ENCODE data around the gene MYO1F.

MYO1F gene

DNA sequence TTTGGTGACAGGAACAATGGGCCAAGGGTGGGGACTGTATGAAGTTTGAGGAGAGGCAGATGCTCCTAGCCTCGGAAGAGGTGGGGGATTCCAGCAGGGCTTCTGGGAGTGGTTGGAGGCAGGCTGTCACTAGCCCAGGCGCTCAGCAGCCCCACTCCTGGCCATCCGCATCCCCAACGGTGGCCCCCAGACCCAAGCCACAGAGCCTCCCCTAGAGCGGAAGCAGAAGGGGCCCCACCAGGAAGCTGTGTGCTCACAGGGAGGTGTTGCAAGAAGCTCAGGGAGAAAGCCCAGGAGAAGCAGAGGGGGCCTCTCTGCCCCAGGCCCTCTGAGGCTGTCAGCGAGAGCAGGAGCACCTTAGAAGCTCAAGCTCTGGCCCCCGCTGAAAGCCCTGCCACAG lies 83.1 kb downstream of the MYO1F start:
- no peak for FAIRE-seq
- no peak for DNase-seq (ENCODE audit: low spot score)

DNA sequence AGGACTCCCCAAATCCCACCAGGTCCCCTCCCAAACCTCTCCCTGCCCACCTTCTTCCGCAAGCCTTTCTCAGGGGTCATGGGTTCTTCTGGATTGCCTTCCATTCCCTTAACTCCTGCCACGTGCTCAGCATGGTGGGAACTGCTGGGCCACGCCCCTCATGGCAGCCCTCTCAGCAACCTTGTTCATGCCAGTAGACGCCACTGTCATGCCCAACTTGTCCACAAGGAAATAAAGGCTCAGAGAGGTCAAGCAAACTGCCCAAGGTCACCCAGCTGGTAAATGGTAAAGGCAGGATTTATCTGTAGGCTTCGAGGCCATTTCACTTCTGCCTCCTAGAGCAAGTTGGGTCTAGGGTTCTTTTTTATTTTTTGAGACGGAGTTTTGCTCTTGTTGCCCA lies 85.7 kb downstream of the MYO1F start:
- FAIRE-seq (no peak), DNase-seq (ENCODE audit: low spot score) (no peak)

DNA sequence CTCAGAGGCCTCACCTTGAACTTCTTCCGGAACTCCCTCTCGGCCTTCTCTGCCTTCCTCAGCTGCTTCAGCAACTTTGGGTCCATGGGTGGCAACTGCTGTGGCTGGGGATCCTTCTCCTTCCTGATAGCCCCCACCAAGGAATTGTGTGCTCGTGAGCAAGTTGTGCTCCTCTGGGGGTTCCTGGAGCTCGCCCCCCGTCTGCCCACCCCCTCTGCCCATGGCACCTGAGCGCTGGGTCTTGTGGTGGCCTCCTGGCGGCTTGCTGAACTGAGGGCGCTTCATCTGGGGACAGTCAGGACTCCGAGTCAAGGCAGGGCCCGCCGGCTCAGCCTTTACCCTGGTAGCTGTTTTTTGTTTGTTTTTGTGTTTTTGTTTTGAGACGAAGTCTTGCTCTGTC lies 86.4 kb downstream of the MYO1F start:
- FAIRE-seq (no peak), DNase-seq (ENCODE audit: low spot score) (no peak)

DNA sequence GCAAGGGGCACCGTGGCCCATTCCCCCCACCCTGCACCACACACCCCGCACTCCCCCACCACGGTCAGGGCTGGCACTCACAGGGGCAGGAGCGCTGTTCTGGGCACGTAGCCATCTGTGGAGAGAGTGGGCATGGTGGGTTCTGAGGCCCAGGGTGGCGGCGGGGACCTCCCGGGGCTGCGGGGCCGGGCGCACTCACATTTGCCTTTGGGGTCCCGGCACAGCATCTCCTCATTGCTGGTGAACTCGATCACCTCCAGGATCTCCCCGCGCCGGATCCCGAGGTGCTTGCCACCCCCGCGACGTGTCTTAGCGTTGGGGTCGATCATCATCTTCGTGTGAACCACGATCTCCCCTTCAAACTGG lies 86.9 kb downstream of the MYO1F start:
- FAIRE-seq (no peak), DNase-seq (ENCODE audit: low spot score) (no peak)

DNA sequence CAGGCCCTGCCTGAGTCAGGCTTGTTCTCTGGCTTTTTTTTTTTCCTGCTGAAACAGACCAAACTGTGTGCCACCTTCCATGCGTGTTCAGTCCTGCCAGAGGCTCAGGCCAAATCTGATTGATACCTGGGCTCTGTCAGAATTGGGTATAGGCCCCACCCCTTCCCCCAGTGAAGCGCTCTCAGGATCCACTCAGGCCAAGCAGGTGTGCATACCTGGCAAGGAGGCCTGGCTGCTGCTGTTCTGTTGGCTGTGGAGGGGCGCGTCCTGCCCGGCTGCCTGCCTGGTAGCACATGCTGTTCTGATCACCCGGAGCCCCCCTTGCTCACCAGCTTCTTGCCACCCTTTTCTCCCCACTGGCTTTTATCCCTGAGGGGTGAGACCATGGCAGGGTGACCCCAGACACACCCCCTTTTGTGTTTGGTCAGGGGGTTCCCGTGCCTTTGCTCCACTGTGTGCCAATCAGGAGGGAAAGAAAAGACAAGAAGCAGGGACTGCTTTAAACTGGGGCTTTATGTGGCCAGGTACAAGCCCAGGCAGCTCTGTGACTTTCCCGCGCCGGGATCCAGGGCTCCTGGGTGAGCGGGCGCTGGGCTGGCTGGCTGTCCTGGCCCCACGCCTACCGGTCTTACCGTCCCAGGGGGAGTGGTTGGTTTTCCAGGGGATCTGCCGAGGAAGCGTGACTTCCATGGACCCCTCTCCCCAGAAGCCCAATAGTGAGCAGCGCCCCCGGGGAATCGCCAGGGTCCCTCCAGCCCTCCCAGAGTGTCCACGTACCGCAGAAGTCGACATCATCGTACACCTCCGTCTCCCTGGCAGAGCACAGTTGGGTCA lies 87.5 kb downstream of the MYO1F start:
- DNase-seq (ENCODE audit: low spot score) (no peak), FAIRE-seq (no peak)

DNA sequence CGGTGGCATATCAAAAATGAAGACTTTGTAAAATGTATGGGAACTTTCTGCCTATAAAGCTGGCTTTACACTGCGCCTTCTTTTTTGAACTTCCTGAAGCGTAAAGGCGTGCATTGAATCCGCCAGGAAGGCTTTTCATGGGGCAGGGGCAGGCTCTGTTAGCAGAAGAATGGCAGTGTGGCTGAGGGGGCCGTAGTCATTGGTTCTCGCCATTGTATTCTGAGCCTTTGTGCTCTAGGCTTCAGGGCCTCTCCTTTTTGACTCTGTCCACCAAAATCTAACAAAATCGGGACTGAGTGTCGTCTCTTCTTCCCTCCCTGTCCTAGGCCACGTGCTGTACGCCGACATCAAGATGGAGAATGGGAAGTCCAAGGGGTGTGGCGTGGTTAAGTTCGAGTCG lies 88.9 kb downstream of the MYO1F start:
- no peak for FAIRE-seq
- DNase-seq (ENCODE audit: low spot score): no peak

DNA sequence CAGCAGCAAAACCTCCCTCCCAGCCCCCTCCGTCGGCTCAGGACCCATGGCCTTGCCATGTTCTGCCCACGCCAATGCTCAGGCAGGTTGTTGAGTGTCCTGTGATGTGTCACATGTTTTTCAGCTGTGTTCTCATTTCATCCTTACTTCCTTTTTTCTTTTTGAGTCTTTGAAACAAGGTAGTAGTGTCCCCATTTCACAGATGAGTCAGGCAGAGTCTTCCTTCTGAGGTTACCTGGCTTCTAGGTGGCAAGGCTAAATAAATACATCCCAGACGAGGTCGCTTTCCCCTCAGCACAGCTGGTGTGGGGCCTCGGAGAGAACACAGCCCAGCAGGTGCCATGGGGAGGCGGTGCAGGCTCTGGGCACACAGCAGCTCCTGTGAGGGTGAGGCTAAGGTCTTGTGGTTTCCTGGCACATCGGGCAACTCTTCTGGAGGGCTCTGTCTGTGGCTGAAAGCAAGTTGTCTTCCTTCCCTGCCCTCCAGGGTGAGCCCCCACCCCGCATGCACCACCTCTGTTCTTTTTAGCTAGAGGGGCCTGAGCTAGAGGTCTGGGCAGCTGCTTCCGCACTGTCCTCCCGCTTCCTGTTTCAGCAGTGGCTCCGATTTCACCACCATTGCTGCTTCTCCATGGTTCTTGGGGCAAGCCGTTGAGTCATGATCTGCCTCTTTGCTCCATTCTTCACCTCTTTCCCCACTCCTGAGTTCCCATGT lies 89.9 kb downstream of the MYO1F start:
- DNase-seq (ENCODE audit: low spot score): no peak
- no peak for FAIRE-seq

DNA sequence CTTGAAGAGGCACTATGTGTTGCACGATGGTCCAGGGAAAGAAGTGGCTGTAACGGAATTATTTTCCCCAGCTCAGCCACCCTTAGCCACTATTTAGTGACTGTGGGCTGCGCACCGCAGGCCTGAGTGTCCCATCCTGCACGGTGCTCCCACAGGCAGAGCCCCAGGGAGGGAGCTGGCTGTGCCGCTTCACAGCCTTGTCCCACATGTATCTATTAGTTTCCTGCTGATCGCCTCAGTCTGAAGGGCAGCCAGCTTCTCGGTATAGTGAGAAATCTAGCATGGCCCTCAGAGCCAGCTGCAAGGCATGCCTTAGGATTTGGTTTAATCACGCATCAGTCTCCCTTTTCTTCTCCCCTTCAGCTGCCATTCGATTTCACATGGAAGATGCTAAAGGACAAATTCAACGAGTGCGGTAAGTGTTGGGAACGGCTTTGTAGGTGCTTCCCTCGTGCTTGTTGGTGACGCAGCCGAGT lies 90.5 kb downstream of the MYO1F start:
- FAIRE-seq: no peak
- DNase-seq (ENCODE audit: low spot score): no peak

DNA sequence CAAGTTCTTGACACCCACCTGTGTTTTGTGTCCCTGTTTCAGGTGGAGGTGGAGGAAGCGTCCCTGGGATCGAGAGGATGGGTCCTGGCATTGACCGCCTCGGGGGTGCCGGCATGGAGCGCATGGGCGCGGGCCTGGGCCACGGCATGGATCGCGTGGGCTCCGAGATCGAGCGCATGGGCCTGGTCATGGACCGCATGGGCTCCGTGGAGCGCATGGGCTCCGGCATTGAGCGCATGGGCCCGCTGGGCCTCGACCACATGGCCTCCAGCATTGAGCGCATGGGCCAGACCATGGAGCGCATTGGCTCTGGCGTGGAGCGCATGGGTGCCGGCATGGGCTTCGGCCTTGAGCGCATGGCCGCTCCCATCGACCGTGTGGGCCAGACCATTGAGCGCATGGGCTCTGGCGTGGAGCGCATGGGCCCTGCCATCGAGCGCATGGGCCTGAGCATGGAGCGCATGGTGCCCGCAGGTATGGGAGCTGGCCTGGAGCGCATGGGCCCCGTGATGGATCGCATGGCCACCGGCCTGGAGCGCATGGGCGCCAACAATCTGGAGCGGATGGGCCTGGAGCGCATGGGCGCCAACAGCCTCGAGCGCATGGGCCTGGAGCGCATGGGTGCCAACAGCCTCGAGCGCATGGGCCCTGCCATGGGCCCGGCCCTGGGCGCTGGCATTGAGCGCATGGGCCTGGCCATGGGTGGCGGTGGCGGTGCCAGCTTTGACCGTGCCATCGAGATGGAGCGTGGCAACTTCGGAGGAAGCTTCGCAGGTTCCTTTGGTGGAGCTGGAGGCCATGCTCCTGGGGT lies 91.5 kb downstream of the MYO1F start:
- no peak for FAIRE-seq
- DNase-seq (ENCODE audit: low spot score): no peak

DNA sequence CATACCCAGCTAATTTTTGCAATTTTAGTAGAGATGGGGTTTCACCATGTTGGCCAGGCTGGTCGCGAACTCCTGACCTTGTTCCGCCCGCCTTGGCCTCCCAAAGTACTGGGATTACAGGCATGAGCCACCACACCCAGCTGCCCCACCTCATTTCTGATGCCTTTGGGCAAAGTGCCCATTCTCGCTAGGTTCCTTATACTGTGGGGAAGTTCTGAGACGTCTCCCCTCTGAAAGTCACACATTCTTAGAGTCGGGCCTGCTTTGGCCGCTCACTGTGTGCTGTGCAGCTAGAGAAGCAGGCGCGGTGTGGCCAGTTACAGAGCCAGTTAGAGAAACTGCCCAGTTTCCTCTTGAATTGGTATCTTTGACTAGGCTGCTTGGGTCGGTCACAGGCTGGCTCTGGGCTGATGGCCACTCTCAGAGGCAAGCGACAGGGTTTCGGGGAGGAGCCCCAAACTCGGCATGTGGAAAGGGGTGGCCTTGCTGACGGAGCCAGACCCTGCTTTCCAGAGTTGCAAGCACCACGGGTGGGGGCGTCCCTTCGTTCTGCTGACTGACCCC lies 92.8 kb downstream of the MYO1F start:
- FAIRE-seq (no peak), DNase-seq (ENCODE audit: low spot score) (no peak)

DNA sequence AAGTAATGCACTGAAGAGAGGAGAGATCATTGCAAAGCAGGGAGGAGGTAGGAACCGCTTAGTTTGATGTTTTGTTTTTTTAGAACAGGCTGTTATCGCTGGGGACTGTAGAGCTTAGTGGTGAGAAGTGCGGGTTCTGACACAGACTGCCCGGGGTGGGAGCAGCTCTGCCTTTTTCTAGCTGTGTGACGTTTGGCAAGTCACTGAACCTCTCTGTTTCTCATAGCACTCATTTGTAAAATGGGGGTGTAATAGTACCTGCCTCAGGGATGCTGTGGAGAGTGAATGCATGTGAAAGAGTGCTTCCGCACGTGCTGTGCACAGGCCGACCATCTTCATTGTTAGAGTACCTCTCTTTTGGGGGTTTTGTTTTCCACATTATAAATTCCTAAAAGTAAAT lies 94.1 kb downstream of the MYO1F start:
- DNase-seq (ENCODE audit: low spot score): no peak
- FAIRE-seq: no peak

DNA sequence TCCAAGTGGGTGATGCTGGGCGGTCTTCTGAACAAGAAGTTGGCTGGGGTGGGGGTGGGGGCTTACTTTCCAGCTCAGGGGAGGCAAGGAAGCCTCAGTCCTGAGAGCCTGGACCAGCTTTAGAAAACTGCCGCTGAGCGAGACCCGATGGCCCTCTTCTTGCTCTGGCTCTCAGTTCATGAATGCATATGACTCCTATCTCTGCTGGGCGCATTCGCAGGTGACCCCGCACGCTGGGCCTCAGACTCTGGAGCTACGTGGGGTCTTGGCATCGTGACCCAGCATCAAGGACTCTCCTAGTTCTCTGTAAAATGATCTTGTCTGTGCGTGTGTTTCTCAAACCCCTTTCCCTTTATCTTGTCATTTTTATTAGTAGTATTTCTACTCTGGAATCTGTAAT lies 94.5 kb downstream of the MYO1F start:
- no peak for FAIRE-seq

DNA sequence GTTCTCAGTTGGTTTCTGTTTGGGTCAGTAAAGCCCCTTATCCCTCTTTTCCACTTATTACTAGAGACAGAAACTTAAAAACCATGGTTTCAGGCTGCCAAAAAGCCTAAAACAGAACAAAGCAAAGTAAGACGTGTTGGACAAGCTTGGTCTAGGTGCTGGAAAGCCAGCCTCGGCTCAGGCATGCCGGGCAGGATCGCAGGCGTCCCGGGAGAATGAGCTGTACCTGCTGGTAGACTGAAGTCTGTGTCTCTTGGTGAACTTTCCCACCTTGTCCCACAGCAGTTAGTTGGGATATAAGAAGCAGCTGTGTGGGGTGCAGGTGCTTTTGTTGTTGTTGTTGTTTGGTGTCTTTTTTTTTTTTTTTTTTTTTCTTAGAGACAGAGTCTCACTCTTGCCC lies 95.6 kb downstream of the MYO1F start:
- FAIRE-seq (no peak), DNase-seq (ENCODE audit: low spot score) (no peak)

More for the DNA sequence above, 94.5 kb downstream of the MYO1F start:
- no peak for DNase-seq (ENCODE audit: low spot score)

DNA sequence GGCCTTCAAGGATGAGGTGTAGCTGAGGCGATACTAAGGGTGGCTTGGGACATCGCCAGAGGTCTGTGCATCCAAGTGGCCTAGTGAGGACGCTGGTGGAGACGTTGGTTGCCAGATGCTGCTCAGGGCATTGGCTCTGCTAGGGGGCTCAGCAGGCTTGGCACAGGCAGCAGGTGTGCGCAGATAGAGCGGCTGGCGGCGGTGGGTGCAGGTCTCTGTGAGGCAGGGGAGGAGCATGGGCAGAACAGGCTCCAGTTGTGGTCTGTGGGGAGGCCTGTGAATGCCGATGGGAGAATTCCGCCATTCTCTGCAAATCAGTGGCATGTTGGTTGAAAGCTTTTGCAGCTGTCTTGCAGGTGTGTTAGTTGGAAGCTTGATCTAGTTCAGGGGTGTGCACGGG lies 96.0 kb downstream of the MYO1F start:
- DNase-seq (ENCODE audit: low spot score) (no peak), FAIRE-seq (no peak)

DNA sequence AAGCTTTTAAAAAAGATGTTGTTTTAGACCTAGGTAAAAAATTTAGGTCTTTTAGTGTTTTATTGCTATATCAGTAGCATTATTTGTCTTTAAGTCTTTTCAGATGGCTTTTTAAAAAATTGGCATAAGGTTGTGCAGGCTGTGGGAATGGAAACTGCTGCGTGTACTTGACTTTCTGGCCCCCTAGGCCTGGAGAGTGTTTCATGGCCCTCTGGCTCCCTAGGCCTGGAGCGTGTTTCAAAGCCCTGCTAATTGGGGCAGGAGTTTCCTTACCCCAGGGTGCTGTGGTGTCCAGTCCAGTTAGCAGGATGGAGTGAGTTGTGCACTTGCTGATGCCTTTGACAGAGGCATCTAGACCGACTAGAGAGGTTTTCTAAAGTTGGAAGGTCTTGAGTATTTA lies 98.6 kb downstream of the MYO1F start:
- FAIRE-seq (no peak), DNase-seq (ENCODE audit: low spot score) (no peak)

DNA sequence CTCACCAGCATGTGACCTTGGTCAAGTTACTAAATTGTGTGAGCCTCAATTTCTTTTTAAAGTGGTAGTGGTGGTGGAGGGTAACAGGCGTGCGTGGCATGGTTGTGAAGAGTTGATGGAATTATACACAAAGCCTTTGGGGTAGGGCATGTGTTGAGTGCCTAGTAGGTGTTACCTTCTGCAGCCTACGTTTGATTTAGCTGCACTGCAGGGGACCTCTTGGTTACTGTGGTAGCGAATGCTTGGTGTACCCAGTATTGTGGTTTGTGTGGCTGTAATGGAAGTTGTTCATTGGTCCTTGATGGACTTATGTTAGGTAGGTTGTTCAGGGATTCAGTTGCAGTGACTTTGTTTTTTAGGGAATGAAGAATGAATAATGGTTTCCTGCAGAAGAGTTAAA lies 99.4 kb downstream of the MYO1F start:
- no peak for DNase-seq (ENCODE audit: low spot score)
- no peak for FAIRE-seq

DNA sequence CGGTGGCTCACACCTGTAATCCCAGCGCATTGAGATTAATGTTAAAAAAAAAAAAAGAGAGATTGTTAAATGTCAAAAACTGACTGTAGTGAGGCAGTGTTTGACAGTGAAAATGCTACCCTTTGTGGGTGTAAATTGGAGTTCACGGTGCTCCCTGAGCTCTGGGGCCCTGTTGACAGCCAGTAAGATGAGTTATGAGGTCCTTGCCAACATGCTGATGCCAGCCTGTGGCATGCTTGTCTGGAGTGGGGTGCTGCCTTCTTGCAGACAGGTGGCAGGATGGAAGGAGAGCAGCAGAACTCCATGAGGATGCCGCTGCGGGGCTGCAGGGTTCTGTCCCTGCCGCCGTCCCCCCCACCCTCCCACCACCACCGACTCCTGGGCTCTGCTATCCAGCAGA lies 100.7 kb downstream of the MYO1F start:
- FAIRE-seq (no peak), DNase-seq (ENCODE audit: low spot score) (no peak)

DNA sequence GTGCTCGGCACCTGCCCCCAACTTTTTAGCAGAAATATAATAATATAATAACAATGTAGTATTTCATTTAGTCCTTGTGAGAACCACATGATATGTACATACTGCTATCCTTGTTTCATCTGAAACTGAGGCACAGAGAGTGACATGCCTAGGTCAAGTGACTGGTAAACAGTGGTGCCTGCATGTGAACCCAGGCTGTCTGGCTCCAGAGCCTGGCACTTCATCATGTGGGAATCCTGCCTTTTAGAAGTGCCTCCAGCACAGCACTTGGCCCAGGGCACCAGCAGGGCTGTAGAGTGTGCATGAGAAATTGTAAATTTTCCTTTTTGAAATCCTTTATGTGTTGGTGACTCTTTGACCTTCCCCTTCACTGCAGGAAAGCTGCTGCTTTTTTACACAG lies 102.2 kb downstream of the MYO1F start:
- DNase-seq (ENCODE audit: low spot score): no peak
- FAIRE-seq: no peak

DNA sequence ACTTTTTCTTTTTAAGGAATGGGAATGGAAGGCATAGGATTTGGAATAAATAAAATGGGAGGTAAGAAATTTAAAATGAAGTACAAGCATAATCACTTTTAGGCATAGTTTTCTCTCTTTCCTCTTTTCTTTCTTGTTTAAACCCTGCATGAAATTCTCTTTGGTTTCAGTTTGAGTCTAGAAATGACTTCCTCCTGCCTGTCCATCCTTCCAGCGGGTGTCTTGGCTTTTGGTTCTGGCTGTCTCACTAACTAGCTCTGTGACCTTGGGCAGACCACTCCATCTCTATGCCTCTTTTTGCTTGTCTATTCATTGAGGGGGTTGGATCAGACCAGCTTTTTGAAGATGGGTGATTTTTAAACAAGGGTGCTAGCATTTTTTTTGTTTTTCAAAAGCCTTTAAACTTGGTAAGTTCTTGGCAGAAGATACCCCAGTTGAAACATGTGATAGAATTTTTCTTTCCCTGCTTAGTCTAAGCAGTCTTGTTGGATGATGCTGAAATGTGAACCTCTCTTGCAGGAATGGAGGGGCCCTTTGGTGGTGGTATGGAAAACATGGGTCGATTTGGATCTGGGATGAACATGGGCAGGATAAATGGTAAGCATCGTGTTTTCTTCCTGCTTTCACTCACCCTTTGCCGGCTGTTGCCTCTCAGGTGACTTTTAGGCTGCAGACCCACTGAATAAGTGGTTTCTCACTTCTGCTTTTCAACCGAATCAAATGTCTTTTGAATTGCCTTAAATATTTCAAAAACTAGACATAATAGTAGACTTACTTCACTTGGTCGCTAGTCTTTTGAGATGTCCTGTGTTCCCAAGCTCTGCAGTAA lies 103.4 kb downstream of the MYO1F start:
- FAIRE-seq (no peak), DNase-seq (ENCODE audit: low spot score) (no peak)
